Bronchial epithelial cell (primary cell): ENCODE measurements around the gene RPP25L. TPM values are rescaled to one million over a fixed set of nuclear protein-coding genes. Genes with fewer than 3 reads are reported as not detected.

ENCODE experiments used
- DNase-seq: peaks from one replicate; pipeline ENCODE4 v3.0.0-alpha.2; 2010; ENCODE audit warnings: low read depth
- FAIRE-seq: peaks from 2 replicates; lab custom pipeline; 2011; peaks lifted over from hg19 to GRCh38; lab: Jason Lieb, UNC
- H3K27me3 ChIP-seq: 2 replicates; pipeline ENCODE4 v1.5.1; 2011; ENCODE audit warnings: low read length; ENCODE audit not compliant: control insufficient read depth, insufficient read depth
- H3K36me3 ChIP-seq: 2 replicates; pipeline ENCODE4 v1.5.1; 2011; ENCODE audit warnings: low read length; ENCODE audit not compliant: control insufficient read depth, insufficient read depth
- H3K4me3 ChIP-seq: 2 replicates; pipeline ENCODE4 v1.5.1; 2011; ENCODE audit warnings: mild to moderate bottlenecking, low read depth, low read length, control low read depth
- CTCF ChIP-seq: IDR thresholded peaks from 2 replicates; pipeline ENCODE4 v1.5.1; 2011; ENCODE audit warnings: mild to moderate bottlenecking, moderate library complexity, low read length, control low read depth, inconsistent platforms; ENCODE audit not compliant: insufficient read depth, severe bottlenecking
- total RNA-seq: library from RNA; depleted of rRNA; stranded (reverse); fragments of >200 nt; gene quantifications from 2 replicates; pipeline ENCODE4 v1.2.1, GENCODE V29; 2014

Gene RPP25L, protein sequence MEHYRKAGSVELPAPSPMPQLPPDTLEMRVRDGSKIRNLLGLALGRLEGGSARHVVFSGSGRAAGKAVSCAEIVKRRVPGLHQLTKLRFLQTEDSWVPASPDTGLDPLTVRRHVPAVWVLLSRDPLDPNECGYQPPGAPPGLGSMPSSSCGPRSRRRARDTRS
- 45.8 and 49.3 TPM in 2 replicates for total RNA-seq

- peak within 1 kb of the TSS; percentile 83 for H3K4me3 ChIP-seq
- DNase-seq (peak; percentile 54), FAIRE-seq (no peak)
- H3K36me3 ChIP-seq = peaks cover 6% of the 10 kb centered on the region
- TF ChIP-seq CTCF = no peak
- H3K27me3 ChIP-seq = no peaks in the 10 kb centered on the region
Observed at GRCh38 chr9:34611811-34612787, at the start of gene RPP25L. Gene RPP25L, minus strand, starts transcription at chr9:34612097. Its CDS starts 801 bp downstream, at chr9:34611296.

DNA sequence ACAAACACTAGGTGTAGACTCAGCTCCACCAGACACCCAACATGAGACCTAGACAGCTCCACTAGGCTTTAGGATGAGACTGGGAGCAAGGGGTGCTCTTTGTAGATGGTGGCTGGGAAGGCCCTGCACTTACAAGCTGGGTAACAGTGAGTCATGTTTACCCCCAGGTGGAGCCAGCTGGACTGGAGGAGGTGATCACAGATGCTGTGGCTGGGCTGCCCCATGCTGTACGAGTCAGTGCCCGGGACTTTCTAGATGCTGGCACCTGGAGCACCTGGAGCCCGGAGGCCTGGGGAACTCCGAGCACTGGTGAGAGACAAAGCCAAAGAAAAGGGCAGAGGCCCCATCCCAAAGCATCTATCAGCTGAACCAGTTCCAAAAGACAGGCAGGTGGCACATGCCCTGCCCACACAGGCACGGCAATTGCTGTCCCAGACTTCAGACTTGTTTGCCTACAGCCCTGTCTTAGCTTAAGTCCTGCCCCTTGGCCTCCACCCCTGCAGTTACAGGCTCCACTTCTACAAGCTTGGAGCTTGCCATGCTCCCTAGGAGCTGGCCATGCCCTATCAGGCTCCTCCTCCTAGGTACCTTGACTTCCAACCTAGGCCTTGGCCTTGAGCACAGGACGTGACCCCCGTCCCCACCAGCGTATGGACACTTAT, 47.8 kb upstream of the RPP25L start:
- DNase-seq = peak; percentile 78
- no peaks in the 10 kb centered on the region for H3K27me3 ChIP-seq
- H3K4me3 ChIP-seq = no peak overlapping the region
- no peak for TF ChIP-seq CTCF
- no peaks in the 10 kb centered on the region for H3K36me3 ChIP-seq
- FAIRE-seq = no peak

- FAIRE-seq = no peak
Observed at GRCh38 chr9:34658461-34658860, 46.6 kb upstream of the RPP25L start.

GRCh38 chr9:34656992-34657391, 45.1 kb upstream of the RPP25L start:
- no peak overlapping the region for H3K4me3 ChIP-seq
- peak; percentile 52 for FAIRE-seq
- no peak for TF ChIP-seq CTCF
- H3K36me3 ChIP-seq = no peaks in the 10 kb centered on the region
- no peaks in the 10 kb centered on the region for H3K27me3 ChIP-seq
- DNase-seq = no peak

More at GRCh38 chr9:34658461-34658860, 46.6 kb upstream of the RPP25L start:
- no peaks in the 10 kb centered on the region for H3K27me3 ChIP-seq
- DNase-seq = no peak
- H3K4me3 ChIP-seq = no peak overlapping the region
- no peak for TF ChIP-seq CTCF
- no peaks in the 10 kb centered on the region for H3K36me3 ChIP-seq

DNA sequence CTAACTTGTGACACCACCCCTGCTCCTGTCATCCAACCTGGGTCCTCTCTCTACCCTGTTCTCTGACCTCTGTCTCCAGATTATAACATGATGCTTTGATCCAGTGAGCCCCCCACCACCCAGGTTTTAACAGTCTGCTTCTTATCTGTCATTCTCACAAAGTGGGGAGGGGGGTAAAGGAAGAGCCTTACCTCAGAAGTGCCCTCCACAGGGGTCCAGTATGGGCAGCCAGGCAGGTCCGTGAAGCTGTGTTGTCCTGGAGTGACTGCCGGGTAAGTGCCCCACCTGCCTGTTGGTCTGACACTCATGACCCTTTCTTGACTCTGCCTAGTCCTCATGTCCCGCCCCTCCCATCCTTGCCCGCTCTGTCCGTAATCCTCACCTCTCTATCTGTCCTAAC, 43.5 kb upstream of the RPP25L start:
- H3K4me3 ChIP-seq = no peak overlapping the region
- no peak for TF ChIP-seq CTCF
- no peaks in the 10 kb centered on the region for H3K27me3 ChIP-seq
- DNase-seq (no peak), FAIRE-seq (no peak)
- H3K36me3 ChIP-seq = no peaks in the 10 kb centered on the region
